Stimulated activated CD8-positive, alpha-beta memory T cell treated with anti-CD3 and anti-CD28 coated beads, Interleukin-4, amount 100 ng/mL, for 24 hours (primary cell): ENCODE measurements around the gene MAST4.

Experiments used
- DNase-seq: peaks from one replicate; pipeline ENCODE4 v3.0.0-alpha.2; 2020; ENCODE audit warnings: low read depth

The MAST4 gene

GRCh38 chr5:66960369-66961137, 364.4 kb downstream of the MAST4 start:
- DNase-seq: no peak

- no peak for DNase-seq
These were observed 367.4 kb downstream of the MAST4 start for GRCh38 chr5:66963559-66963971.

- no peak for DNase-seq
These were observed 370.2 kb downstream of the MAST4 start for GRCh38 chr5:66966439-66966838.

- DNase-seq: no peak
These were observed 370.9 kb downstream of the MAST4 start for GRCh38 chr5:66967102-66967501.

- DNase-seq: no peak
These were observed 371.7 kb downstream of the MAST4 start for GRCh38 chr5:66967826-66968262.

GRCh38 chr5:66969484-66969883, 373.3 kb downstream of the MAST4 start:
- no peak for DNase-seq

- DNase-seq: no peak
These were observed 373.8 kb downstream of the MAST4 start for GRCh38 chr5:66969963-66970362.

GRCh38 chr5:66972004-66972403, 375.8 kb downstream of the MAST4 start:
- DNase-seq: no peak

- no peak for DNase-seq
These were observed 378.1 kb downstream of the MAST4 start for GRCh38 chr5:66974256-66974655.

GRCh38 chr5:66976108-66976507, 379.9 kb downstream of the MAST4 start:
- no peak for DNase-seq

GRCh38 chr5:66979738-66980137, 383.5 kb downstream of the MAST4 start:
- DNase-seq: no peak

GRCh38 chr5:66981266-66982055, 385.3 kb downstream of the MAST4 start:
- DNase-seq: no peak

- DNase-seq: no peak
These were observed 385.8 kb downstream of the MAST4 start for GRCh38 chr5:66982056-66982387.

GRCh38 chr5:66982470-66982869, 386.3 kb downstream of the MAST4 start:
- no peak for DNase-seq

GRCh38 chr5:66985417-66985816, 389.2 kb downstream of the MAST4 start:
- no peak for DNase-seq

GRCh38 chr5:66986009-66986408, 389.8 kb downstream of the MAST4 start:
- DNase-seq: no peak

- no peak for DNase-seq
These were observed 390.3 kb downstream of the MAST4 start for GRCh38 chr5:66986534-66986933.

GRCh38 chr5:66987126-66987525, 390.9 kb downstream of the MAST4 start:
- no peak for DNase-seq

- DNase-seq: no peak
These were observed 391.3 kb downstream of the MAST4 start for GRCh38 chr5:66987540-66987939.

- no peak for DNase-seq
These were observed 392.0 kb downstream of the MAST4 start for GRCh38 chr5:66987949-66988838.

- DNase-seq: no peak
These were observed 393.1 kb downstream of the MAST4 start for GRCh38 chr5:66989286-66989685.

- DNase-seq: no peak
These were observed 393.6 kb downstream of the MAST4 start for GRCh38 chr5:66989781-66990180.
